Erythroblast (primary cell): ENCODE measurements around the gene EHD2.

Source experiments
- DNase-seq, 2 experiments: peaks; one replicate each; lab custom pipeline; 2025; lab: John Stamatoyannopoulos, UW
- GATA1 ChIP-seq: IDR thresholded peaks from 2 replicates; pipeline ENCODE4 v1.6.1; 2011; ENCODE audit warnings: low read depth, mild to moderate bottlenecking, control low read depth, low read length, moderate library complexity
- POLR2A ChIP-seq: IDR thresholded peaks from 2 replicates; pipeline ENCODE4 v1.6.1; 2011; ENCODE audit warnings: mild to moderate bottlenecking, low read length

The EHD2 gene

DNA sequence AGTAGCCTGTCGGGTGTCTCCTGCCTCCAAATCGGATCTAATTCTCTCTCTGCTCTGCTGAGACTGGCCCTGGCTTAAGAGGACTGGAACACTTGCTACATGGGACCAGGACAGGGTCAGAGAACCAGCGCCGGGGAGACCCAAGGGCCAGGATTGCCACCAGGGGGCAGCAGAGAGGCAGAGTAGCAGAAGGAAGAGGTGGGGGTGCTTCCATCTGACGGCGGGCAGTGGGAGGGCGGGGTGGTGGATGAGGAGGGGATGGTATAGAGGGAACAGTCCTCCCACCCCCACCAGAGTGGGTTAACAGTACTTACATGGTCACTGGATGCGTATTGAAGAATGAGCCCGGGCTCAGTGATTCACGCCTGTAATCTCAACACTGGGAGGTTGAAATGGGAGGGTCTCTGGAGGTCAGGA is 77.2 kb downstream of the EHD2 start:
- no peak for TF ChIP-seq GATA1
- peak; percentile 63 to 79 for DNase-seq

DNA sequence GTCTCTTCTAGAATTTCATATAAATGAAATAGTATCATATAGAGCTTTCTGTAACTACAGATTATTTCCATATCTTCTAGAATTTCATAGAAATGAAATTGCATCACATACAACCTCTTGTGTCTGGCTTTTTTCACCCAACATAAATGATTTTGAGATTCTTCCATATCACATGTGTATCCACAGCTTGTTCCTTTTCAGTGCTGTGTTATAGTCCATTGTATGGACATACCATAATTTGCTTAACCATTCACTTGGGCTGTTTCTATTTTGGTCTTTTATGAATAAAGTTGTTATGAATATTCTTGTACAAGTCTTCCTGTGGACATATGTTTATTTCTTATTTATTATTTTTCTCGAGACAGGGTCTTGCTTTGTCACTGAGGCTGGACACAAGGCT is 79.4 kb downstream of the EHD2 start:
- DNase-seq, result no peak
- no peak for TF ChIP-seq GATA1
- TF ChIP-seq POLR2A, result no peak
